NCI-H146 treated with DMSO at 0.1 percent for 48 hours (cell line): ENCODE data around the gene PES1.
"Not testable (repeated sequence)": the region's sequence is repeated elsewhere in the genome, so short reads cannot be mapped to it uniquely, and the experiment has no call there.

ENCODE experiments used
- DNase-seq: peaks from one replicate; lab custom pipeline; 2025; ENCODE audit not compliant: unreplicated experiment; lab: John Stamatoyannopoulos, UW

The PES1 gene

DNA sequence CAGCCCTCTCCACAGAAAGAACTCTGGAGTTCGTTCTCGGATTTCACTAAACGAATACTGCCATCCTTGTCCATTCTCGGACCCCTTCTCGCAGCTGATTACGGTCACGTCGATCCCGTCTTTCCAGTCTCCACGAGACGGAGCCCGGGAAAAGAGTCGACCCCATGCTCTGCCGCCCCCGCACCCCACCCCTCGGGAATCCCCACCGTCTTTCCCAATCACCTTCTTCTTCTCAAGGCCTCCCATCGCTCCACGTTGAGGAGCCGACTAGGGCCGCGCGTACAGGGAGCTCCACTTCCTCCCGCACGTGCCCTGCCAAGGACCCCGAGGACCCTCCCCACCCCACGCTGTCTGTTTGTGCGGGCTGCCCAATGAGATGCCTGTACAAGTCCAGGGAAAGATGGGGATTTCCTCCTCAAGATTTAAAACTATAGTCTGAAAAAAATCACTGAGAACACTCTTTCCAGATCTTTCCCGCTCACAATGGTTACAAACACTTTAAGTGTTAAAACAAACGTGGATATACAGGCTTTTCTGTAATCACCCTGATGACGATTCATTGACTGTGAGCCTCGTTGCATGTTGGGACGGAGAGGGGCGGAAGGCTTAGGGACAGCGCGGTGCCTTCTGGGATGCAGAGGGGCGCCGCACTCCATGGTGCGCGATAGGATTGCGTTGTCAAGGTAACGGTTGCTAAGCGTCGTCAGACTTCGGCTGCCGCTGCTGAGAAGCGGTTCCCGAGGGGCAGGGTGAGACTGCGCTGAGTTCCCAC, at the start of gene PES1:
Gene PES1 (minus strand): TSS at position 323 of the 772 bp plus-strand sequence. CDS start 77 bp downstream, at position 246.
- DNase-seq: peak; percentile 91

- DNase-seq: no peak
Measured at GRCh38 chr22:30640839-30641430, 49.2 kb upstream of the PES1 start.

- no peak for DNase-seq
Measured at GRCh38 chr22:30640361-30640760, 48.7 kb upstream of the PES1 start.

GRCh38 chr22:30637701-30638114, 46.0 kb upstream of the PES1 start:
- DNase-seq: no peak

DNA sequence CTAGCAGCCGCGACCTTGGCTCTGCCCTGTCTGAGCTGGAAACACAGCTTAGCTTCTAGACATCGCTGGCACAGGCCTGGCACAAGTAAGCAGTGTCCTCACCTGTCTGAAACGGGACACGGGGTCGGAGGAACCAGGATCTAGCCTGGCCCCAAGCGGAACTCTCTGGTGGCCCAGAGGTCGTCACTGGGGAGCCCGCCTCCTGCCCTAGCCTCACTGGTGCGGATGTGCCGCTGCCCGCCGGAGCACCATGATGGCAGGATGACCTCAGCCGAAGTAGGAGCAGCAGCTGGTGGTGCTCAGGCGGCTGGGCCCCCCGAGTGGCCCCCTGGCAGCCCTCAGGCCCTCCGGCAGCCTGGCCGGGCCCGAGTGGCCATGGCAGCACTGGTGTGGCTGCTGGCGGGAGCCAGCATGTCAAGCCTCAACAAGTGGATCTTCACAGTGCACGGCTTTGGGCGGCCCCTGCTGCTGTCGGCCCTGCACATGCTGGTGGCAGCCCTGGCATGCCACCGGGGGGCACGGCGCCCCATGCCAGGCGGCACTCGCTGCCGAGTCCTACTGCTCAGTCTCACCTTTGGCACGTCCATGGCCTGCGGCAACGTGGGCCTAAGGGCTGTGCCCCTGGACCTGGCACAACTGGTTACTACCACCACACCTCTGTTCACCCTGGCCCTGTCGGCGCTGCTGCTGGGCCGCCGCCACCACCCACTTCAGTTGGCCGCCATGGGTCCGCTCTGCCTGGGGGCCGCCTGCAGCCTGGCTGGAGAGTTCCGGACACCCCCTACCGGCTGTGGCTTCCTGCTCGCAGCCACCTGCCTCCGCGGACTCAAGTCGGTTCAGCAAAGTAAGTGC, 44.7 kb upstream of the PES1 start:
- peak; percentile 3 for DNase-seq

GRCh38 chr22:30635273-30636225, 43.8 kb upstream of the PES1 start, which contains the start of gene SLC35E4:
TSS of gene SLC35E4 (plus strand) at chr22:30635781. CDS start at chr22:30636451, 670 bp downstream.
- DNase-seq: peak; percentile 54

DNA sequence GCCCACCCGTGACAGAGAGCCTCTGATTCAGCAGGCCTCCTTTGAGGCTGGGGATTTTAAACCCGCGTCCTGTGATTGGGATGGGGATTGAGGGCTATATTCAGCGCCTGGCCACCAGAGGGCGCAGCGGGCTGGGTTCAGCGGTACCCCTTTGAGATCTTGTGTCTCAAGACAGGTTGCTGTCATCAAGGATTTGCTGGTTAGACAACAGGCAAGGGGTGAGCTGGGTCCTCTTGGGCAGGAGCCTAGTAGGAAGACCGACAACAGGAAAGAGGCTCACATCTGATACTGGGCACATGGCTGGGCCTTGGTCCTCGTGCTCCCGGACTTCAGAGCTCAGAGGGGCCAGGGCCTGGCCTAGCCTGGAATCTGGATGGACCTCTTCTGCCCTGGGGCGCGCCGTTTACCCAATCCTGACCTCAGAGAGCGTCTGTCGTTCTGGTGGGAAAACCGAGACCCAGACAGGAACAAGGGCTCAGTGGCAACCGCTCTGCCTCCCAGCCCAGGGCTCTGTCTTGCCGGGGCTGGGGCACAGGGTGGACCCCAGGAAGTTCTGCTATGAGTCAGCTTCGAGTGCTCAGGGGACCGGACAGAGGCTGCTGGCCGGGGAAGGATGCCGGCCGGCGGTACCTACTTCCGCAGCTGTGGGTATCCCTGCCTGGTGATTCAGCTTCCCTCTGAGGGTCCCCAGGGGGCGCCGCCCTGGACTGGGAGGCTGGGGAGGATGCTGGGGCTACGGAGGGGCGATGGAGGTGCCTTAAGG, 42.9 kb upstream of the PES1 start:
- peak; percentile 34 for DNase-seq

DNA sequence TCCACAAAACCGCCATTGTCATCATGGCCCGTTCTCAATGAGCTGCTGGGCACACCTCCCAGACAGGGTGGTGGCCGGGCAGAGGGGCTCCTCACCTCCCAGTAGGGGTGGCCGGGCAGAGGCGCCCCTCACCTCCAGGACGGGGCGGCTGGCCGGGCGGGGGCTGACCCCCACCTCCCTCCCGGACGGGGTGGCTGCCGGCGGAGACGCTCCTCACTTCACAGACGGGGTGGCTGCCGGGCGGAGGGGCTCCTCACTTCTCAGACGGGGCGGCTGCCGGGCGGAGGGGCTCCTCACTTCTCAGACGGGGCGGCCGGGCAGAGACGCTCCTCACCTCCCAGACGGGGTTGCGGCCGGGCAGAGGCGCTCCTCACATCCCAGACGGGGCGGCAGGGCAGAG, 39.8 kb upstream of the PES1 start:
- DNase-seq: not testable (repeated sequence)

DNA sequence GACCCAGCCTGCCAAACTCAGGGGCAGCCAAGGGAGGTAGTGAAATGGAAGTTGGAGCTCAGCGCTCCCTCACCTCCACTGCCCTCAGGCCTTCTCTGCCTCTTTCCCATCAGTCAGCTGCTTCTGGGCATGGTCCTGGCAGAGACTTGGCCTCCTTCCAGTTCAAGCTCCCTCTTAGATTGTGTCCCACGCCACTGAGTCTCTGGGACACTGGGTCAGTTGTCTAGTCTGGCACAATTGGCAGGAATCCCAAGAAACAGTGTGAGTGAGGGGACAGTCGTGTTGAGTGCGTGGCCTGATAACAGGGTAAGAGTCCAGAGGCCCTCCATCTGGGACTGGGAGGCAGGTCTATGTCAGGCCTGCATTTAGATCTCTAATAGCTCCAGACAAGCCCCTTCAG, 36.8 kb upstream of the PES1 start:
- no peak for DNase-seq

- DNase-seq: no peak
Measured at GRCh38 chr22:30627471-30627870, 35.8 kb upstream of the PES1 start.

DNA sequence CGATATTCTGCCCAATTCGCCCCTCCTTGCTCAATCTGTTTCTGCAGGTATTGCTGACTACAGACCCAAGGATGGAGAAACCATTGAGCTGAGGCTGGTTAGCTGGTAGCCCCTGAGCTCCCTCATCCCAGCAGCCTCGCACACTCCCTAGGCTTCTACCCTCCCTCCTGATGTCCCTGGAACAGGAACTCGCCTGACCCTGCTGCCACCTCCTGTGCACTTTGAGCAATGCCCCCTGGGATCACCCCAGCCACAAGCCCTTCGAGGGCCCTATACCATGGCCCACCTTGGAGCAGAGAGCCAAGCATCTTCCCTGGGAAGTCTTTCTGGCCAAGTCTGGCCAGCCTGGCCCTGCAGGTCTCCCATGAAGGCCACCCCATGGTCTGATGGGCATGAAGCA, 34.7 kb upstream of the PES1 start:
- no peak for DNase-seq

GRCh38 chr22:30619909-30620308, 28.2 kb upstream of the PES1 start:
- DNase-seq: not testable (repeated sequence)

GRCh38 chr22:30617819-30618218, 26.1 kb upstream of the PES1 start:
- no peak for DNase-seq

DNA sequence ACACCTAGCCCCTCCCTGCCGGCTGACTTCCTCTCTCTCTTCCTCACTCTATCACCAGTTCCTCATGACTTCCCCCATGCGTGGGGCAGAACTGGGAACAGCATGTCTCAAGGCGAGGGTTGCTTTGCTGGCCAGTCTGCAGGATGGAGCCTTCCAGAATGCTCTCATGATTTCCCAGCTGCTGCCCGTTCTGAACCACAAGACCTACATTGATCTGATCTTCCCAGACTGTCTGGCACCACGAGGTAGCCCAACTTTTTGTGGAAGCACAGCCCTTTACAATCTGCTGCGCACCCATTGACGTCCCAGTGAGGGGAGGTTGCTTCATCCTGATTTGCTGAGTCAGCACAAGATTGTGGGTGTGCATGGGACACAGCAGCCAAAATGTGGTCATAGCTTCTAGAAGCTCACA, 23.8 kb upstream of the PES1 start:
- no peak for DNase-seq

GRCh38 chr22:30614879-30615278, 23.2 kb upstream of the PES1 start:
- no peak for DNase-seq

GRCh38 chr22:30614268-30614667, 22.6 kb upstream of the PES1 start:
- no peak for DNase-seq

- DNase-seq: no peak
Measured at GRCh38 chr22:30612789-30613188, 21.1 kb upstream of the PES1 start.

GRCh38 chr22:30611197-30611596, 19.5 kb upstream of the PES1 start:
- DNase-seq: no peak

DNA sequence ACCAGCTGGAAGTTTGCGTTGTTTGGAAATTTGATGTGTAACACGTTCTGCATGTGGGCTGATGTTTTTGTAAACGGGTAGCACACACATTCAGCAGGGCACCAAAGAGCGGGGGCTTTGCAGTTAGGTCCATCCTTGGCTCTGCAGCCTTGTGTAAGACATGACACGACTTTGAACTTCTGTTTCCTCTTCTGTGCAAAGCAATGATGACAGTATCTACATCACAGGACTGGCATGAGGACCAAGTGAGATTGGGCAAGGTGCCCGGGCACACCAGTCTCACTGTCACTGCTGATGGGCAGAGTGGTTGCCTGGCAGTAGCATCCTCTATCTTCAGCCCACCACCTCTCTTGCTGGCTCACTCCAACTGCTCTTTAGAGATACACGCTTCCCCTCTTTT, 18.6 kb upstream of the PES1 start:
- no peak for DNase-seq
